Smooth muscle cell (in vitro differentiated cells): ENCODE measurements around the gene MMP14. TPM values are rescaled to one million over a fixed set of nuclear protein-coding genes. Genes with fewer than 3 reads are reported as not detected.
"Not testable (repeated sequence)": the region's sequence is repeated elsewhere in the genome, so short reads cannot be mapped to it uniquely, and the experiment has no call there.

Experiments
- DNase-seq: peaks from one replicate; lab custom pipeline; 2025; ENCODE audit not compliant: unreplicated experiment; lab: John Stamatoyannopoulos, UW
- H2AFZ ChIP-seq: fragments of 200-600 bp; sonication (generic); 2 replicates; pipeline ENCODE4 v1.6.0; 2016; ENCODE audit warnings: antibody characterized with exemption, low read depth, mild to moderate bottlenecking
- H3F3A ChIP-seq: fragments of 200-600 bp; sonication (generic); 2 replicates; pipeline ENCODE4 v1.6.0; 2017; ENCODE audit warnings: antibody characterized with exemption, low read depth
- H3K27ac ChIP-seq: fragments of 200-600 bp; sonication (generic); 2 replicates; pipeline ENCODE4 v1.5.1; 2016; ENCODE audit warnings: low read depth, mild to moderate bottlenecking
- H3K27me3 ChIP-seq: fragments of 200-600 bp; sonication (generic); 2 replicates; pipeline ENCODE4 v1.6.1; 2016; ENCODE audit warnings: low read depth, mild to moderate bottlenecking
- H3K36me3 ChIP-seq: fragments of 200-600 bp; sonication (generic); 2 replicates; pipeline ENCODE4 v1.5.1; 2016; ENCODE audit warnings: low read depth
- H3K4me1 ChIP-seq: fragments of 200-600 bp; sonication (generic); 2 replicates; pipeline ENCODE4 v1.5.1; 2016; ENCODE audit warnings: low read depth
- H3K4me2 ChIP-seq: fragments of 200-600 bp; sonication (generic); 2 replicates; pipeline ENCODE4 v1.6.0; 2016; ENCODE audit warnings: mild to moderate bottlenecking
- H3K4me3 ChIP-seq: fragments of 200-600 bp; sonication (generic); 2 replicates; pipeline ENCODE4 v1.5.1; 2016; ENCODE audit warnings: mild to moderate bottlenecking
- H3K79me2 ChIP-seq: fragments of 200-600 bp; sonication (generic); 2 replicates; pipeline ENCODE4 v1.6.0; 2016; ENCODE audit warnings: low read depth, mild to moderate bottlenecking
- H3K9ac ChIP-seq: fragments of 200-600 bp; sonication (generic); 2 replicates; pipeline ENCODE4 v1.6.0; 2016; ENCODE audit warnings: low read depth
- H3K9me3 ChIP-seq: fragments of 200-600 bp; sonication (generic); replicated peaks from 2 replicates; pipeline ENCODE4 v1.5.1; 2016; ENCODE audit warnings: low read depth
- H4K20me1 ChIP-seq: fragments of 200-600 bp; sonication (generic); 2 replicates; pipeline ENCODE4 v1.6.0; 2016; ENCODE audit warnings: low read depth
- WGBS: methylation state at CpG from one replicate; pipeline ENCODE4 v1.1.7; 2016; ENCODE audit warnings: low lambda C conversion rate; 5-methylcytosine and 5-hydroxymethylcytosine counted together
- polyA plus RNA-seq: library from polyadenylated mRNA; unstranded; fragments of >200 nt; fragmentation: Nextera tagmentation; extraction: Ambion mirVana; gene quantifications from 2 replicates; pipeline ENCODE4 v1.2.1, GENCODE V29; 2016
- total RNA-seq: library from RNA; depleted of rRNA; stranded (reverse); fragments of >200 nt; gene quantifications from 2 replicates; pipeline ENCODE4 v1.2.3, GENCODE V29; 2014
- TF ChIP-seq, protein P1 (sequence below): fragments of 200-600 bp; sonication (generic); IDR thresholded peaks from 2 replicates; pipeline ENCODE4 v1.5.1; 2017; ENCODE audit warnings: borderline replicate concordance, mild to moderate bottlenecking, antibody characterized with exemption; ENCODE audit not compliant: insufficient read depth, poor library complexity, severe bottlenecking

Gene MMP14
- total and polyA plus RNA-seq, 2 experiments from 2014 or later: 58.1 to 444 TPM

- Histone ChIP-seq H3K27me3 (no peaks in the 10 kb centered on the region), H4K20me1 (no peaks in the 10 kb centered on the region), H3K9me3 (no peaks in the 10 kb centered on the region), H3F3A (peaks cover 45% of the 10 kb centered on the region), H2AFZ (peak overlapping the region; percentile 70), H3K9ac (peak overlapping the region; percentile 68), H3K27ac (peak overlapping the region; percentile 88), H3K36me3 (no peaks in the 10 kb centered on the region), H3K4me2 (peak overlapping the region; percentile 86), H3K4me1 (peaks cover 31% of the 10 kb centered on the region), H3K79me2 (no peaks in the 10 kb centered on the region), H3K4me3 (peak overlapping the region; percentile 46)
- no peak for DNase-seq
- 14% methylated on average over 21 of the region's 32 CpGs for WGBS
- TF ChIP-seq, protein P1, sequence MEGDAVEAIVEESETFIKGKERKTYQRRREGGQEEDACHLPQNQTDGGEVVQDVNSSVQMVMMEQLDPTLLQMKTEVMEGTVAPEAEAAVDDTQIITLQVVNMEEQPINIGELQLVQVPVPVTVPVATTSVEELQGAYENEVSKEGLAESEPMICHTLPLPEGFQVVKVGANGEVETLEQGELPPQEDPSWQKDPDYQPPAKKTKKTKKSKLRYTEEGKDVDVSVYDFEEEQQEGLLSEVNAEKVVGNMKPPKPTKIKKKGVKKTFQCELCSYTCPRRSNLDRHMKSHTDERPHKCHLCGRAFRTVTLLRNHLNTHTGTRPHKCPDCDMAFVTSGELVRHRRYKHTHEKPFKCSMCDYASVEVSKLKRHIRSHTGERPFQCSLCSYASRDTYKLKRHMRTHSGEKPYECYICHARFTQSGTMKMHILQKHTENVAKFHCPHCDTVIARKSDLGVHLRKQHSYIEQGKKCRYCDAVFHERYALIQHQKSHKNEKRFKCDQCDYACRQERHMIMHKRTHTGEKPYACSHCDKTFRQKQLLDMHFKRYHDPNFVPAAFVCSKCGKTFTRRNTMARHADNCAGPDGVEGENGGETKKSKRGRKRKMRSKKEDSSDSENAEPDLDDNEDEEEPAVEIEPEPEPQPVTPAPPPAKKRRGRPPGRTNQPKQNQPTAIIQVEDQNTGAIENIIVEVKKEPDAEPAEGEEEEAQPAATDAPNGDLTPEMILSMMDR: no peak
Observed at GRCh38 chr14:22822016-22822570, 14.3 kb upstream of the MMP14 start.

DNA sequence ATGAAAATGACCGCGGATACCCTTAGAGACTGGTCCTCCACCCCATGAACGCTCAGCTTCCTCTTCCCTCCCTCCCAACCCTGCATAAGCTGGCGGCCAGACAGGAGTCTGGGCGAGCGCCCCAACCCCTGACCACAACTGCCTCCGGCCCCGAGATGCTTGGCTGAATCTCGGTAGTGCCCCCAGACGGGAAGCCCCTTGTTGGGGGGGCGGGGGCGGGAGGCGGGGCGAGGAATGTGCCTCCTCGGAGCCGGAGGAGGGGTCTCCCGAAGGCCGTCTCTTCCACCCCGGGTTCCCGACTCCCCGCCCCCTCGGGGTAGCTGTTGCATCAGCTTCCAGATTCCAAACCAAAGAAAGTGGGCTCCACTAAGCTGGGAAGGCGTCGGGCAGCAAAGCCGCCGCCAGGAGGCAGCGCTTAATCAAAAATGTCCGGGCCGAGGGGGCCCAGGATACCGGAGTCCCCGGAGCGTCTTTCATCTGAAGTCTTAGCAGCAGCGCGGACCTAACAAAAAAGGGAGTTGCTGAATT, 13.8 kb upstream of the MMP14 start:
- peaks cover 45% of the 10 kb centered on the region for H3F3A ChIP-seq
- peaks cover 31% of the 10 kb centered on the region for H3K4me1 ChIP-seq
- H3K4me3 ChIP-seq: peak overlapping the region; percentile 46
- H3K9ac ChIP-seq: peak overlapping the region; percentile 68
- peak overlapping the region; percentile 86 for H3K4me2 ChIP-seq
- no peaks in the 10 kb centered on the region for H4K20me1 ChIP-seq
- no peaks in the 10 kb centered on the region for H3K9me3 ChIP-seq
- H2AFZ ChIP-seq: peak overlapping the region; percentile 70
- DNase-seq: peak; percentile 69
- peak overlapping the region; percentile 88 for H3K27ac ChIP-seq
- H3K79me2 ChIP-seq: no peaks in the 10 kb centered on the region
- TF ChIP-seq, protein P1: peak; percentile 88
- H3K36me3 ChIP-seq: no peaks in the 10 kb centered on the region
- no peaks in the 10 kb centered on the region for H3K27me3 ChIP-seq
- WGBS: 0% methylated on average over 19 of the region's 34 CpGs

GRCh38 chr14:22824711-22825359, 11.6 kb upstream of the MMP14 start:
- Histone ChIP-seq H3K4me3 (no peak overlapping the region), H3K9ac (peak overlapping the region; percentile 38), H4K20me1 (no peaks in the 10 kb centered on the region), H3K27me3 (no peaks in the 10 kb centered on the region), H3K4me2 (peak overlapping the region; percentile 32), H2AFZ (peak overlapping the region; percentile 41), H3K79me2 (peaks cover 1% of the 10 kb centered on the region), H3F3A (peaks cover 34% of the 10 kb centered on the region), H3K9me3 (no peaks in the 10 kb centered on the region), H3K36me3 (no peaks in the 10 kb centered on the region), H3K4me1 (peaks cover 31% of the 10 kb centered on the region), H3K27ac (peak overlapping the region; percentile 88)
- TF ChIP-seq, protein P1: no peak
- WGBS: 56% methylated on average over 8 of the region's 8 CpGs
- DNase-seq: no peak

GRCh38 chr14:22829076-22829660, 7.2 kb upstream of the MMP14 start:
- peak overlapping the region; percentile 83 for H3K9ac ChIP-seq
- H2AFZ ChIP-seq: peak overlapping the region; percentile 97
- H3F3A ChIP-seq, H3K9me3 ChIP-seq, DNase-seq, H3K36me3 ChIP-seq, H3K27me3 ChIP-seq, H4K20me1 ChIP-seq: not testable (repeated sequence)
- peak overlapping the region; percentile 88 for H3K4me3 ChIP-seq
- WGBS: 86% methylated on average over 12 of the region's 12 CpGs
- peaks cover 12% of the 10 kb centered on the region for H3K4me1 ChIP-seq
- H3K27ac ChIP-seq: peak overlapping the region; percentile 49
- peak overlapping the region; percentile 95 for H3K4me2 ChIP-seq
- peaks cover 12% of the 10 kb centered on the region for H3K79me2 ChIP-seq
